ENCODE results near the gene SELENOV.
A peak's percentile ranks its signal among the peaks of the same experiment; 100 is the strongest.

GRCh38 chr19:39515551-39516191 is 732 bp downstream of the SELENOV start:
- TF ChIP-seq EZH2phosphoT487 (IDR thresholded peaks at IDR 0.05; ENCODE audit: insufficient read depth, low read depth) (peak; percentile 75; the same call in 1 of the 2 replicates), EZH2 (IDR thresholded peaks at IDR 0.05; ENCODE audit: insufficient read depth, poor library complexity, severe bottlenecking) (peak; percentile 58)

Measured in GM23248 (cell line).